Skeletal muscle tissue (tissue), 4 donors: ENCODE measurements around the gene PEAR1. TPM values are rescaled to one million over a fixed set of nuclear protein-coding genes. Genes with fewer than 3 reads are reported as not detected.

ENCODE experiments used
- H3K27ac ChIP-seq: one replicate; pipeline ENCODE4 v1.7.0; 2013; ENCODE audit warnings: mild to moderate bottlenecking, low read depth, low read length, inconsistent platforms
- H3K27me3 ChIP-seq, 3 donors: one replicate each; pipeline ENCODE4 v1.7.0; 2013; ENCODE audit warnings: low read length in 3 of 3; ENCODE audit not compliant: control insufficient read depth in 3 of 3, insufficient read depth in 3 of 3
- H3K36me3 ChIP-seq, 3 donors: one replicate each; pipeline ENCODE4 v1.7.0; 2013; ENCODE audit warnings: low read length in 3 of 3; ENCODE audit not compliant: control insufficient read depth in 3 of 3, insufficient read depth in 3 of 3
- H3K4me1 ChIP-seq, 3 donors: one replicate each; pipeline ENCODE4 v1.7.0; 2013; ENCODE audit warnings: low read length in 3 of 3, mild to moderate bottlenecking in 3 of 3; ENCODE audit not compliant: control insufficient read depth in 3 of 3, insufficient read depth in 3 of 3
- H3K4me3 ChIP-seq, 3 donors: one replicate each; pipeline ENCODE4 v1.7.0; 2013; ENCODE audit warnings: low read length in 3 of 3
- H3K9ac ChIP-seq, 3 donors: one replicate each; pipeline ENCODE4 v1.7.0; 2013; ENCODE audit warnings: low read length in 3 of 3, mild to moderate bottlenecking in 3 of 3, moderate library complexity in 2 of 3, low read depth in 1 of 3
- H3K9me3 ChIP-seq, 3 donors: one replicate each; pipeline ENCODE4 v1.7.0; 2013; ENCODE audit warnings: low read length in 3 of 3; ENCODE audit not compliant: control insufficient read depth in 3 of 3
- total RNA-seq: library from RNA; depleted of rRNA; stranded (reverse); fragments of >200 nt; gene quantifications from one replicate; pipeline ENCODE4 v1.2.3, GENCODE V29; 2014
- donor health status: Osteomylitis.

The PEAR1 gene
- total RNA-seq, 1 donor from 2014 or later: 4.7 TPM

- Histone ChIP-seq H3K9me3 (no peaks in the 10 kb centered on the region), H3K4me1 (peaks cover 0 to 6% (median 3%) of the 10 kb centered on the region in 3 donors), H3K27me3 (peaks cover 15 to 47% (median 38%) of the 10 kb centered on the region in 3 donors), H3K27ac (no peak overlapping the region), H3K9ac (no peak overlapping the region), H3K36me3 (no peaks in the 10 kb centered on the region), H3K4me3 (no peak overlapping the region)
Observed at GRCh38 chr1:156880473-156880872, 13.0 kb upstream of the PEAR1 start.

GRCh38 chr1:156881101-156881500, 12.4 kb upstream of the PEAR1 start:
- Histone ChIP-seq H3K36me3 (no peaks in the 10 kb centered on the region), H3K27me3 (peaks cover 15 to 47% (median 35%) of the 10 kb centered on the region in 3 donors), H3K27ac (no peak overlapping the region), H3K4me1 (peaks cover 0 to 8% (median 3%) of the 10 kb centered on the region in 3 donors), H3K9me3 (no peaks in the 10 kb centered on the region), H3K9ac (no peak overlapping the region), H3K4me3 (no peak overlapping the region)

- Histone ChIP-seq H3K4me1 (peaks cover 0 to 8% (median 3%) of the 10 kb centered on the region in 3 donors), H3K36me3 (no peaks in the 10 kb centered on the region), H3K4me3 (no peak overlapping the region), H3K27ac (no peak overlapping the region), H3K9me3 (no peaks in the 10 kb centered on the region), H3K9ac (no peak overlapping the region), H3K27me3 (peaks cover 15 to 47% (median 31%) of the 10 kb centered on the region in 3 donors)
Observed at GRCh38 chr1:156881663-156882062, 11.9 kb upstream of the PEAR1 start.

- Histone ChIP-seq H3K9me3 (no peaks in the 10 kb centered on the region), H3K27ac (no peak overlapping the region), H3K4me1 (peaks cover 0 to 8% (median 3%) of the 10 kb centered on the region in 3 donors), H3K4me3 (no peak overlapping the region), H3K27me3 (peaks cover 12 to 44% (median 31%) of the 10 kb centered on the region in 3 donors), H3K36me3 (no peaks in the 10 kb centered on the region), H3K9ac (no peak overlapping the region)
Observed at GRCh38 chr1:156882543-156882942, 11.0 kb upstream of the PEAR1 start.

GRCh38 chr1:156883919-156884318, 9.6 kb upstream of the PEAR1 start:
- Histone ChIP-seq H3K4me1 (peaks cover 0 to 8% (median 3%) of the 10 kb centered on the region in 3 donors), H3K9ac (no peak overlapping the region), H3K27ac (no peak overlapping the region), H3K9me3 (no peaks in the 10 kb centered on the region), H3K36me3 (no peaks in the 10 kb centered on the region), H3K27me3 (peaks cover 9 to 45% (median 28%) of the 10 kb centered on the region in 3 donors), H3K4me3 (no peak overlapping the region)

GRCh38 chr1:156884560-156885184, 8.8 kb upstream of the PEAR1 start:
- Histone ChIP-seq H3K9me3 (no peaks in the 10 kb centered on the region), H3K27ac (no peak overlapping the region), H3K4me3 (no peak overlapping the region), H3K36me3 (no peaks in the 10 kb centered on the region), H3K4me1 (peaks cover 0 to 8% (median 3%) of the 10 kb centered on the region in 3 donors), H3K9ac (no peak overlapping the region), H3K27me3 (peaks cover 9 to 41% (median 28%) of the 10 kb centered on the region in 3 donors)

- H3K9me3 ChIP-seq: no peaks in the 10 kb centered on the region
- H3K9ac ChIP-seq: no peak overlapping the region
- H3K4me3 ChIP-seq: no peak overlapping the region
- peaks cover 2 to 8% (median 3%) of the 10 kb centered on the region in 3 donors for H3K4me1 ChIP-seq
- no peak overlapping the region for H3K27ac ChIP-seq
- no peaks in the 10 kb centered on the region for H3K36me3 ChIP-seq
- peaks cover 9 to 37% (median 25%) of the 10 kb centered on the region in 3 donors for H3K27me3 ChIP-seq
Observed at GRCh38 chr1:156885314-156885713, 8.2 kb upstream of the PEAR1 start.

GRCh38 chr1:156885880-156886355, 7.6 kb upstream of the PEAR1 start:
- no peaks in the 10 kb centered on the region for H3K36me3 ChIP-seq
- H3K4me1 ChIP-seq: peaks cover 2 to 8% (median 3%) of the 10 kb centered on the region in 3 donors
- H3K9ac ChIP-seq: no peak overlapping the region
- no peak overlapping the region for H3K27ac ChIP-seq
- peaks cover 9 to 36% (median 25%) of the 10 kb centered on the region in 3 donors for H3K27me3 ChIP-seq
- no peaks in the 10 kb centered on the region for H3K9me3 ChIP-seq
- H3K4me3 ChIP-seq: no peak overlapping the region

GRCh38 chr1:156886583-156887281, 6.8 kb upstream of the PEAR1 start:
- H3K36me3 ChIP-seq: no peaks in the 10 kb centered on the region
- no peak overlapping the region for H3K9ac ChIP-seq
- no peak overlapping the region for H3K27ac ChIP-seq
- H3K27me3 ChIP-seq: peaks cover 9 to 30% (median 19%) of the 10 kb centered on the region in 3 donors
- H3K4me3 ChIP-seq: no peak overlapping the region
- H3K4me1 ChIP-seq: peaks cover 2 to 8% (median 3%) of the 10 kb centered on the region in 3 donors
- H3K9me3 ChIP-seq: no peaks in the 10 kb centered on the region

- H3K36me3 ChIP-seq: no peaks in the 10 kb centered on the region
- no peaks in the 10 kb centered on the region for H3K9me3 ChIP-seq
- no peak overlapping the region for H3K4me3 ChIP-seq
- H3K4me1 ChIP-seq: peaks cover 2 to 8% (median 5%) of the 10 kb centered on the region in 3 donors
- H3K9ac ChIP-seq: no peak overlapping the region
- no peak overlapping the region for H3K27ac ChIP-seq
- H3K27me3 ChIP-seq: peaks cover 13 to 27% (median 15%) of the 10 kb centered on the region in 3 donors
Observed at GRCh38 chr1:156887317-156887716, 6.2 kb upstream of the PEAR1 start.
